Thyroid gland (tissue), 4 donors: Measurements from ENCODE around the gene IGF2BP3.

Source experiments
- POLR2A ChIP-seq, 2 donors: fragments of 450-650 bp; IDR thresholded peaks; one replicate each; pipeline ENCODE4 v1.6.1; 2017; ENCODE audit warnings: antibody characterized with exemption in 2 of 2, mild to moderate bottlenecking in 2 of 2, moderate library complexity in 1 of 2
- TF ChIP-seq, protein P1 (sequence below), 6 experiments: fragments of 200-600 bp in 3 of 6; fragments of 450-650 bp in 3 of 6; sonication (generic) in 3 of 6; IDR thresholded peaks; one replicate each; pipeline ENCODE4 v1.5.1; 2016 to 2019; ENCODE audit warnings: antibody characterized with exemption in 6 of 6, mild to moderate bottlenecking in 2 of 6, inconsistent platforms in 1 of 6, moderate library complexity in 1 of 6

DNA sequence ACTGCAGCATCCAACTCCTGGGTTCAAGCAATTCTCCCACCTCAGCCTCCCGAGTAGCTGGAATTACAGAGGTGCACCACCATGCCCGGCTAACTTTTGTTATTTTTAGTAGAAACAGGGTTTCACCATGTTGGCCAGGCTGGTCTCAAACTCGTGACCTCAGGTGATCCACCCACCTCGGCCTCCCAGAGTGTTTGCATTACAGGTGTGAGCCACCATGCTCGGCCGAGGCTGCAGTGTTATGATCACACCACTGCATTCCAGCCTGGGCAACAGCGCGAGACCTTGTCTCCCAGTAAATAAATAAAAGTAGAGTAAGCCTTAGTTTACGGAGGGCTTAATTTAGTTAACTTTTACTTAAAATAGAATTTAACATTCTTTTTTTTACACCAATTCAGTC is 23.7 kb upstream of the IGF2BP3 start:
- TF ChIP-seq, protein P1, sequence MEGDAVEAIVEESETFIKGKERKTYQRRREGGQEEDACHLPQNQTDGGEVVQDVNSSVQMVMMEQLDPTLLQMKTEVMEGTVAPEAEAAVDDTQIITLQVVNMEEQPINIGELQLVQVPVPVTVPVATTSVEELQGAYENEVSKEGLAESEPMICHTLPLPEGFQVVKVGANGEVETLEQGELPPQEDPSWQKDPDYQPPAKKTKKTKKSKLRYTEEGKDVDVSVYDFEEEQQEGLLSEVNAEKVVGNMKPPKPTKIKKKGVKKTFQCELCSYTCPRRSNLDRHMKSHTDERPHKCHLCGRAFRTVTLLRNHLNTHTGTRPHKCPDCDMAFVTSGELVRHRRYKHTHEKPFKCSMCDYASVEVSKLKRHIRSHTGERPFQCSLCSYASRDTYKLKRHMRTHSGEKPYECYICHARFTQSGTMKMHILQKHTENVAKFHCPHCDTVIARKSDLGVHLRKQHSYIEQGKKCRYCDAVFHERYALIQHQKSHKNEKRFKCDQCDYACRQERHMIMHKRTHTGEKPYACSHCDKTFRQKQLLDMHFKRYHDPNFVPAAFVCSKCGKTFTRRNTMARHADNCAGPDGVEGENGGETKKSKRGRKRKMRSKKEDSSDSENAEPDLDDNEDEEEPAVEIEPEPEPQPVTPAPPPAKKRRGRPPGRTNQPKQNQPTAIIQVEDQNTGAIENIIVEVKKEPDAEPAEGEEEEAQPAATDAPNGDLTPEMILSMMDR (IDR thresholded peaks at IDR 0.05): no peak
- no peak for TF ChIP-seq POLR2A (IDR thresholded peaks at IDR 0.05)
